LNCAP (cell line): ENCODE data around the gene CDK2.

Experiments used
- CTCF ChIP-seq: fragments of 450-650 bp; IDR thresholded peaks from 2 replicates; pipeline ENCODE4 v1.5.1; 2017; ENCODE audit warnings: mild to moderate bottlenecking

CDK2 gene

GRCh38 chr12:55969356-55969755 lies 2.7 kb downstream of the CDK2 start:
- TF ChIP-seq CTCF = no peak

GRCh38 chr12:55970775-55971174 lies 4.1 kb downstream of the CDK2 start:
- TF ChIP-seq CTCF = no peak

- TF ChIP-seq CTCF = no peak
These were observed 5.4 kb downstream of the CDK2 start for GRCh38 chr12:55972042-55972441.

GRCh38 chr12:55972456-55972855 lies 5.8 kb downstream of the CDK2 start:
- TF ChIP-seq CTCF = no peak

- no peak for TF ChIP-seq CTCF
These were observed 6.4 kb downstream of the CDK2 start for GRCh38 chr12:55972911-55973598.

- TF ChIP-seq CTCF = no peak
These were observed 7.1 kb downstream of the CDK2 start, which contains the start of gene RAB5B for GRCh38 chr12:55973599-55974307. Gene RAB5B (plus strand): TSS chr12:55974078. CDS start chr12:55986961, 12,883 bp downstream.

GRCh38 chr12:55974308-55974730 lies 7.7 kb downstream of the CDK2 start:
- TF ChIP-seq CTCF = no peak
